ENCODE measurements around the gene BCORL1. TPM values are rescaled to one million over a fixed set of nuclear protein-coding genes. Genes with fewer than 3 reads are reported as not detected.

The BCORL1 gene
- total and polyA plus RNA-seq, 2 donors (not counting 1 experiment from before 2014, with no cell fraction given): 1.1 to 2.8 TPM

GRCh38 chrX:129956765-129957164, 25.7 kb upstream of the BCORL1 start:
- Histone ChIP-seq H4K20me1 (ENCODE audit: control insufficient read depth, extremely low read depth, insufficient read depth, low read length) (no peaks in the 10 kb centered on the region), H3K4me3 (replicated peaks in 1 of 4; ENCODE audit: control extremely low read depth in 1 of 4, insufficient read depth in 1 of 4, low read depth in 3 of 4, low read length in 4 of 4) (peak overlapping the region in 2 of 4 experiments; percentile 28 to 30), H3K79me2 (ENCODE audit: control insufficient read depth, insufficient read depth, low read length) (no peaks in the 10 kb centered on the region), H3K36me3 (ENCODE audit: control insufficient read depth, insufficient read depth, low read length) (no peaks in the 10 kb centered on the region), H3K9ac (ENCODE audit: insufficient read depth, low read length) (no peak overlapping the region), H3K4me2 (ENCODE audit: extremely low read depth, insufficient read depth, low read length) (peak overlapping the region; percentile 51), H3K27ac (ENCODE audit: insufficient read depth, low read length) (no peak overlapping the region), H2AFZ (ENCODE audit: low read length) (no peak overlapping the region), H3K27me3 (ENCODE audit: control insufficient read depth, insufficient read depth, low read length) (no peaks in the 10 kb centered on the region), H3K9me3 (ENCODE audit: control insufficient read depth, insufficient read depth, low read depth, low read length) (no peaks in the 10 kb centered on the region), H3K4me1 (ENCODE audit: control insufficient read depth, extremely low read depth, insufficient read depth, low read length) (peaks cover 5% of the 10 kb centered on the region)
- DNase-seq (ENCODE audit: low read depth in 2 of 2): no peak
- TF ChIP-seq CTCF (conservative IDR thresholded peaks at IDR 0.05 in 1 of 2, IDR thresholded peaks at IDR 0.05 in 1 of 2; ENCODE audit: low read depth in 1 of 2, low read length in 2 of 2) (no peak), EZH2 (IDR thresholded peaks at IDR 0.05; ENCODE audit: low read length, missing control alignments) (no peak)

- no peaks in the 10 kb centered on the region for H3K79me2 ChIP-seq (ENCODE audit: control insufficient read depth, insufficient read depth, low read length)
- no peak overlapping the region for H3K27ac ChIP-seq (ENCODE audit: insufficient read depth, low read length)
- H4K20me1 ChIP-seq (ENCODE audit: control insufficient read depth, extremely low read depth, insufficient read depth, low read length): no peaks in the 10 kb centered on the region
- H3K4me1 ChIP-seq (ENCODE audit: control insufficient read depth, extremely low read depth, insufficient read depth, low read length): peaks cover 5% of the 10 kb centered on the region
- H3K4me3 ChIP-seq (replicated peaks in 1 of 4; ENCODE audit: control extremely low read depth in 1 of 4, insufficient read depth in 1 of 4, low read depth in 3 of 4, low read length in 4 of 4): peak overlapping the region in 3 of 4 experiments; percentile 8 to 44 (median 10)
- H2AFZ ChIP-seq (ENCODE audit: low read length): peak overlapping the region; percentile 39
- H3K9me3 ChIP-seq (ENCODE audit: control insufficient read depth, insufficient read depth, low read depth, low read length): no peaks in the 10 kb centered on the region
- peak overlapping the region; percentile 37 for H3K9ac ChIP-seq (ENCODE audit: insufficient read depth, low read length)
- DNase-seq (ENCODE audit: low read depth in 2 of 2): peak; percentile 44 to 46
- H3K27me3 ChIP-seq (ENCODE audit: control insufficient read depth, insufficient read depth, low read length): no peaks in the 10 kb centered on the region
- H3K4me2 ChIP-seq (ENCODE audit: extremely low read depth, insufficient read depth, low read length): no peak overlapping the region
- TF ChIP-seq EZH2 (IDR thresholded peaks at IDR 0.05; ENCODE audit: low read length, missing control alignments) (no peak), CTCF (conservative IDR thresholded peaks at IDR 0.05 in 1 of 2, IDR thresholded peaks at IDR 0.05 in 1 of 2; ENCODE audit: low read depth in 1 of 2, low read length in 2 of 2) (no peak)
- H3K36me3 ChIP-seq (ENCODE audit: control insufficient read depth, insufficient read depth, low read length): no peaks in the 10 kb centered on the region
Measured at GRCh38 chrX:129957241-129958082, 25.0 kb upstream of the BCORL1 start.

DNA sequence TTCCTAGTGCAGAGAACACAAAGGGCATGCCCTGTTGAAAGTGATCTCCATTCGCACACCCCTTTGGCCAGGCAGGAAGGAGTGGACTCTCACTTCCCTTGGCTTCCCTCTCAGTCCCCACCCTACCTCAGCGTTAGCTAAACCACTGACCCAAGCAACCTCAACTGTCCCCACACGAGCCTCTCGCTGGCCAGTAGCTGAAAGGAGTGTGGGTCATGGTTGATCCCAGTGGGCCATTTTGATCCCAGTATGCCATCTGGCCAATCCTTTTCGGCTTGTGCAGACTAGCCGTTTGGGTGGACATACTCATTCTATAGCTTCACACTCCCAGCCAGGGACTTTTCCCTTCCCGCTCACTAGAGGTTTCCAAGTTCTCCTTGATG, 24.4 kb upstream of the BCORL1 start:
- Histone ChIP-seq H4K20me1 (ENCODE audit: control insufficient read depth, extremely low read depth, insufficient read depth, low read length) (no peaks in the 10 kb centered on the region), H3K4me1 (ENCODE audit: control insufficient read depth, extremely low read depth, insufficient read depth, low read length) (peaks cover 5% of the 10 kb centered on the region), H3K27me3 (ENCODE audit: control insufficient read depth, insufficient read depth, low read length) (no peaks in the 10 kb centered on the region), H2AFZ (ENCODE audit: low read length) (no peak overlapping the region), H3K4me3 (replicated peaks in 1 of 4; ENCODE audit: control extremely low read depth in 1 of 4, insufficient read depth in 1 of 4, low read depth in 3 of 4, low read length in 4 of 4) (no peak overlapping the region), H3K9me3 (ENCODE audit: control insufficient read depth, insufficient read depth, low read depth, low read length) (no peaks in the 10 kb centered on the region), H3K79me2 (ENCODE audit: control insufficient read depth, insufficient read depth, low read length) (no peaks in the 10 kb centered on the region), H3K9ac (ENCODE audit: insufficient read depth, low read length) (no peak overlapping the region), H3K36me3 (ENCODE audit: control insufficient read depth, insufficient read depth, low read length) (no peaks in the 10 kb centered on the region), H3K27ac (ENCODE audit: insufficient read depth, low read length) (no peak overlapping the region), H3K4me2 (ENCODE audit: extremely low read depth, insufficient read depth, low read length) (no peak overlapping the region)
- no peak for TF ChIP-seq EZH2 (IDR thresholded peaks at IDR 0.05; ENCODE audit: low read length, missing control alignments)
- no peak for TF ChIP-seq CTCF (conservative IDR thresholded peaks at IDR 0.05 in 1 of 2, IDR thresholded peaks at IDR 0.05 in 1 of 2; ENCODE audit: low read depth in 1 of 2, low read length in 2 of 2)
- no peak for DNase-seq (ENCODE audit: low read depth in 2 of 2)

Data from fibroblast of lung (primary cell).